ENCODE measurements around the gene CPLX3.
A peak's percentile ranks its signal among the peaks of the same experiment; 100 is the strongest.

Gene CPLX3

DNA sequence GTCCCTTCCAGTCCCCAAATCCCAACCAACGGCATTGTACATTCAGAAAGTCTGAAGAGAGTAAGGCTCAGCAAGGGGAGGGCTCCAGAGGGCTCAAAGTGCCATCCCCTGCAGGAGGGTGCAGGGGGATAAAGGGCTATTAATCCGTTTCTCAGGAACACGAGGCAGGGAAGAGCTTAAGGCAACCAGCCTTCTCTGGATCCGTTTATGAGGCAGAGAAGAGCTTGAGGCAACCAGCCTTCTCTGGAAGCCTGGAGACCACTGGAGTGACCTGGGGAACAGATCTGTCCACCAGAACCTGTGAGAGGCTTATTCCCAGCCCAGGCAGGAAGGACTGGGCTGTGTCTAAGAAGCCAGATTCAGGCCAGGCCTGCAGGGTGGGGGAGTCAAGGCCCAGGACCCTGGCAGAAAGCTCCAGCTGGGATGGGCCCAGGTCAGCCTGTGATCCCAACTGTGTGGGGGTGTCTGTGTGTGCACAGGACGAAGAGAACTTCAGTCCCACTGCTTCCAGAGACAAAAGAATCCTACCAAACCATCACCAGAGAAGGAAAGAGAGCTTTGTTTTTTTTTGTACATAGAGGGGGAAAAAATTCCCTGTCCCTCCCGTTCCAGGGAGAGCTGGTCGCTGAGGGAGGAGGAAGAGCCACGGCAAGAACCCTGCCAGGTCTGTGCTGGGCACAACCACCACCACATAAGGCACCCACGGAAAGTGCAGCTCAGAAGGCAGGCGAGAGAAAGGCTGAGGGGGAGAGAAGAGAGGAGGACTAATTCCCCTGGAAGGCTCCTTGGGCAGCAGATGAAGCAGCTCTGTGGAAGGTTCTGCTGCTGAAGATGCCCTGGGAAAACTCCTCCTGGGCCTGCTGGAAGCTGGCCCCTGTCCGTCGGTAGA lies 18.1 kb downstream of the CPLX3 start:
- DNase-seq (ENCODE audit: low read depth) = no peak

DNA sequence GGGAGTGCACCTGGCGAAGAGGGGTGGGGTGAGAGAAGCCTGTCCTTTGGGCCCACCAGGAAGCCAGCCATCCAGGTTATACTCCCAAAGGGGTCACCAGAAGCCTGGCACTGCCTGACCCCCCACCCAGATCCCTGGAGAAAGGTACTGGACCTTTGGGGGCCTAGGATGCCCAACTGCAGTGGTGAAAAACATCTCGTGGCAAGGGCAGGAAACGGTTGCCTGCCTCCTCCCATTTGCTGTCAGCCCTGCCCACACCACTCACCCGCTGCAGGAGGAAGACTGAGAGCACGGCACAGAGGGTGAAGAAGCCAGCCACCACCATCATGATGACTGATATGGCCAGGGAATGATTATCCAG lies 18.8 kb downstream of the CPLX3 start:
- DNase-seq (ENCODE audit: low read depth) = peak; percentile 58

DNA sequence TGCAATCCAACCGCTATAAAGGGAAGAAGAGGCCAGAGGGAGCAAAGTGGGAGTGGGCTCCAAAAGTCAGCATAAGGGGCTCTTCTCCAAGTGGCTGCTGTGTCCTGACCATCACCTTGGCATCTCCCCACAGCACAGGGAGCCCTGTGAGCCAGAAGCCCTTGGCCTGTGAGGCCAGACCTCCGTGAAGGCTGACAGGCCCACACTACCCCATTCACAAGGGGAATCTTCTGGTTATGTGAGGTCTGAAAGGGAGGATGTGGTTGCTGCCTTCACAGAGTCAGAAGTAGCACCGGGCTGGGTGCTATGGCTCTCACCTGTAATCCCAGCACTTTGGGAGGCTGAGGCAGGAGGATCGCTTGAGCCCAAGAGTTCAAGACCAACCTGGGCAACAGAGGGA lies 19.2 kb downstream of the CPLX3 start:
- DNase-seq (ENCODE audit: low read depth) = no peak

DNA sequence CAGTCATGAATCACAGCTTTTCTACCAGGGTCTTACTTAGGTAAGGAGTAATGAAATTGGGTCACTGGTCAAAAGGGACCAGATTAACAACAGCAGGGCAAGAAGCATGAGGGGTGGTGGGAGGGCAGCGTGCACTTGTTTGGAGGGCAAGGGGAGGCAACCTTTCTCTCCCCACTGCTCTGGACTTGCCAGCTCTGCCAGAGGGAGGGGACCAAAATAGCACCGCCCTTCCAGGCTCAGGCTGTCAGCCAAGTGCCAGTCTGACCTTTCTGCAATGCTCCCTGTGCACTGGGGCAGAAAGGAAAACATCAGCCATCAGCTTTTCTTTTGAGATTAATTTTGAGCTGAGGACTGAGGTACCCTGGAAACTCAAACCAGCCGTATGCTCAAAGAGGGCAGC lies 21.0 kb downstream of the CPLX3 start:
- no peak for DNase-seq (ENCODE audit: low read depth)

DNA sequence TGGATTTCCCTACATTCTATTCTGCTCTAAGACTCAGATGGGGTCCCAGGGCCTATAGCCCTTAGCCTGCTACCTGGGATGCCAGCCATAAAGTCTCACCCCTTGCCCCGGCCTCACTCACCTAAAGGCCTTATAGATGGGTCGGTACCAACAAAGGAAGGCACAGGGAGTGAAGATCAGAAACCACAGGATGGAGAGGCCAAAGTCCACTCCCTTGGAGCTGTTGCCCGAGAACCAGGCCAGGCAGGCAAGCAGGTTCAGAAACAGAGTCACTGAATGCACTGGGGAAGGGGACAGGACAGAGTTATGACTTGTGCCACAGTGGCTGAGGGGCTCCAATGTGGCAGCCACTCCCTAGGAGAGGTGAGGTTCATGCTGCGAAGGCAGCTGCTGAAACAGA lies 24.0 kb downstream of the CPLX3 start:
- DNase-seq (ENCODE audit: low read depth) = no peak

DNA sequence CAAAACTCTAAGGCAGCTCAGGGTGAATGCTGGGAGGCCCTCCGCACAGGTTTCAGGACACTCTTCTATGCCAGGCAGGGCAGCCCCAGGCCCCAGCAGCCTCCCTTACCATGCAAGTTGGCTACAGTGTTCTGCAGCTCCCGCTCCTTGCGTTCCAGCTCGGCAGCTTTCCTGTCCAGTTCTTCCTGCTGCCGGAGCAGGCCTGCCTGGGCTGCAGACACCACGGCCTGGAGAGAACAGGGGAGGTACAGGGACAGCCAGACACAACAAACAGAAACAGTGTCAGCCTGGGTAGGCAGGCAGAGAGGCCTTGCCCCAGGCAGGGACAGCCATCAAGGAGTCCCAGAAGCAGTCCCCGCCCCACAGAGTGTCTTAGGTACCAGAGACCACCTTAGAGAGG lies 25.5 kb downstream of the CPLX3 start:
- DNase-seq (ENCODE audit: low read depth) = no peak

DNA sequence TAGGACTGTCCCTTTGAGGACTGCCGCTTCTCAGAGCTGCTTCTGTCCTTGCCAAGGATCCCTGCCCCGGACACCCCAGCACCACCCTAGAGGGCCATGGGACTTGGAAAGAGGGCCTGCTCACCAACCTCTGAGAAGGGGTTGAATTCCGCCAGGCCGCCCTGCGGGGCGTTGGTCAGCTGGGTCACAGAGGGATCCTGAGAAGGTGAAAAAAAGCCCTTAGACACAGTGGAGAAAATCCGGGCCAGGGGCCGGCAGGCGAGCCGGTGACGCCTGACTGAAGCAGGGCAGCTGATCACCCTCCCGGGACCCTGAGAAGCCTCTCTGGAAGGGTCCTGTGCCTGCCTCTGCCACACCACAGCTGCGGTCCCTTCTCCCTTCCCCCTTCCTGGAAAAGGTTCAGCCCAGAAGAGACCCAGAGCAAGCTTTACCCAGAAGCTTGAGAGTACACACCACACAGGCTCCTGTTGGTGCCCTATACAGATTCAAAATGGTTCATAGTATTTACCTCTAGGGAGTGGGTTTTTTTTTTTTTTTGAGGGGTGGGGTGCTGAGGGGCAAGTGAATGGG lies 28.1 kb downstream of the CPLX3 start:
- no peak for DNase-seq (ENCODE audit: low read depth)

DNA sequence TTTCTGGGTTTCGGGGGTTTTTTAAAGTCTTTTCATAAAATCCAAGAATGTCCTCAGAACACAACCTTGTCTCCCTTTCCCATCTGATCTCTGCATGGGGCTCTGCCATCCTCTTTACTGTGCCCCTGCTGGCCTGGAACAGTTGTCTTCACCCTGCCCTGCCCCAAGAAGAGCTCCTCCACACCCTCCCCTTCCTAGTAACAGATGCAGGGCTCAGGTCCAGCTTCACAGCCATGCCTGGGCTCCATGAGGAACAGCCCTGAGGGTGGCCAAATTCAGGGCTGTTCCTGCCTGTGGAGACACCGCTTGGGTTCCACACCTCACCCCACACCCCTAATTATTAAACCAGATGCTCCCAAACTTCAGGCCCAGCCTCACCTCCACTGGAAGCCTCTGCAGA lies 29.4 kb downstream of the CPLX3 start:
- DNase-seq (ENCODE audit: low read depth) = no peak

DNA sequence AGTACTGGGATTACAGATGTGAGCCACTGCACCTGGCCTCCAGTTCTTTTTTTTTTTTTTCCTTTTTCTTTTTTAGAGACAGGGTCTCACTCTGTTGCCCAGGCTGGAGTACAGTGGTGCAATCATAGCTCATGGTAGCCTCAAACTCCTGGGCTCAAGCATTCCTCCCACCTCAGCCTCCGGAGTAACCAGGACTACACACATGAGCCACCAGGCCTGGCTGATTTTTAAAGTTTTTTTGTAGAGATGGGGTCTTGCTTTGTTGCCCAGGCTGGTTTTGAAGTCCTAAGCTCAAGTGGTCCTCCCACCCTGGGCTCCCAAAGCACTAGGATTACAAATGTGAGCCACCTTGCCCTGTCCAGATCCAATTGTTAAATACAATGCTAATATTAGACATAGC lies 30.1 kb downstream of the CPLX3 start:
- no peak for DNase-seq (ENCODE audit: low read depth)

DNA sequence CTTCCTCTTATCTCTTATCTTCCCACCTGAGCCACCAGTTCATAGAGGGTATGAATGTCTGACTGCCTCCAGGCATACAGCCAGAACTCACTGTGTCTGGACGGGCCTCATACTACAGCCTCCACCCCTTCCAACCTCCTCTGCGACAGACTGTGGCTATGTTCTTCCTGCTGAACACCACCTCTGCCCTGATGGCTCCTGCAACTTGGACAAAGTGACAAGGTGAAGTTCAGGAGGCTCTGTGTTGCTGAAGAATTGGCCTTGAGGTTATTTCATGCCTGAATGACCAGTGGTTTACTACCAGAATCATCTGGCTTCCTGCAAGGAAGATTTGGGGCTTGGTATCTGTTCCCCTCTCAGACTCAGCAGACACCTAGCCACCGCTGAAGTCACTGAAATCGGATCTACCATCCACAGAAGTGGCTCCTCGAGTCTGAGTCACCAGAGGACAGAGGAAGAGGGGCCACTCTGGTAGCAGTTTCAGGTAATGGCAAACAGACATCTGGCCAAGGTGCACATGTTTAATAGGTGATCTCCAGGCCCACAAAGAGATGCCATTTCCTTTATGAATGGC lies 30.7 kb downstream of the CPLX3 start:
- no peak for DNase-seq (ENCODE audit: low read depth)

DNA sequence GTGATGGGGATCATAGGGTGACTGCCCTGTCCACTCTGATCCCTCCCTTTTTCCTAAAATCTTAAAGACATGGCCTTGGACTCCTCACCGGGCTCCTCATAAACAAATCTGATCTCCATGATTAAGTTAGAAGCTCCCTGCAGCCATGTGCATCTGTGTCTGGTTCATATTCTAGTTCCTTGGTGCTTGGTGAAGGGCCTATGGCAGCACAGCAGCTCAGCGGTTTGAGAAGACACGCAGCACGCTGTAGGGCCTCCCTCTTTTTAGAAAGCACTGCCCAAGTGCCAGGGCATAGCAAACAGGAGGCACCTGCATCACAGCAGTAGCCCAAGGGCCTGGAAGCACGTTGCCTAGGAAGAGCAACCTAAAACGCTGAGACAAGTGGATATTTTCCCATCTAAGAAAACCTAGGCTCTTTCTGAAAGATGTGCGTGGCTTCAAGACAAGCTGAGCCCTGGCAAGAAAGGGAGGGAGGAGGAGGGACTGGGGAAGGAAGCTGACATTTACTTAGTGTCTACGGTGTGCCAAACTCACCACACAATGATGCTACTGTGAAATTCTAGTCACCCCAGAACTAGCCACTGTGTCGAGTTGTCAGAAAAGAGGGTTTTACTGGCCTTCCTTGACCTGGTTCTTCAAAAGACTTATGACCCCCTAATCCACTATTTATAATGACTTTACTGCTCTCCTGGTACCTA lies 31.4 kb downstream of the CPLX3 start:
- DNase-seq (ENCODE audit: low read depth) = no peak

DNA sequence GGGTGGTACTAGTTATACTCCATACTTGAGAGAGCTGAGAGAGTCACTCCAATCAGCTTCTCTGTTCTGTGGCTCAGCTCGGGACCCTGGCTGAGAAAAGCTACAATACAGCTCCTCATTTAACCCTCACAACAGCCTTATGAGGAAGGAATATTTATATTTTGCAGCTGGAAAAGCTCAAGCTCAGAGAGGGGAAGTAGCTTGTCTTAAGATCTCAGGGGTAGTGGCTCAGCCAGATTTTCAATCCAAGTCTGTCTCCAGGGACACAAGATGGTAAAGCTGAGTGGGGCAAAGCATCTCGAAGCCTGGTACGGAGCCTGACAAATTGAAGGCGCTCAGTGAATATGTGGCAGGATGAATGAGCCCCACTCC lies 31.9 kb downstream of the CPLX3 start:
- DNase-seq (ENCODE audit: low read depth) = no peak

DNA sequence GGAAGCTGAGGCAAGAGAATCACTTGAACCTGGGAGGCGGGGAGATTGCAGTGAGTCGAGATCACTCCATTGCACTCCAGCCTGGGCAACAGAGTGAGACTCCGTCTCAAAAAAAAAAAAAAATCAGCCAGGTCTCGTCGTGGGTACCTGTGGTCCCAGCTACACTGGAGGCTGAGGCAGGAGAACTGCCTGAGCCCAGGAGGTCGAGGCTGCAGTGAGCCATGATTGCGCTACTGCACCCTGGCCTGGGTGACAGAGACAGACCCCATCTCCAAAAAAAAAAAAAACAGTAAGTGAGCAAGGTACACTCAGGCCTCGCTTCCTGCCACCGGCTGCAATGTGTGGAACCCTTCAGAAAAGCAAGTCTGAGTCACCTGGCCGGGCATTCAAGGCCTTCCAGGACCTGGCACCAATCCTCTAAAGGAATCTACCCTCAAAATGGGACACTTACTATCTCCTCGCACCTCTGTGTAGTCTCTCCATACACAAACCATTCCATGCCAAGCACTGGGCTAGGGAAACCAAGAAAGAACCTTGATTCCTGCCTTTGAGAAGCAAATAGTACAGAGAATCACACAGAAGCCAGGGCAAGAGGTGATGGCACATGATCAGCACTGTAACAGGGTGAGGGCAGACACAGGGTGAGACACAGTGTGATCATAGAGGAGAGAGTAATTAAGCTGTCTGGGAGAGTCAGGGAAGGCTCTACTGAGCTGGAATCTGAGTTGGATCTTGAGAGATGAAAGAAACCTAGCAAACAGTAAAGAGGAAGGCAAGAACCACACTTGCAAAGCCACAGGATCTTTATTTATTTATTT lies 37.0 kb downstream of the CPLX3 start:
- no peak for DNase-seq (ENCODE audit: low read depth)

DNA sequence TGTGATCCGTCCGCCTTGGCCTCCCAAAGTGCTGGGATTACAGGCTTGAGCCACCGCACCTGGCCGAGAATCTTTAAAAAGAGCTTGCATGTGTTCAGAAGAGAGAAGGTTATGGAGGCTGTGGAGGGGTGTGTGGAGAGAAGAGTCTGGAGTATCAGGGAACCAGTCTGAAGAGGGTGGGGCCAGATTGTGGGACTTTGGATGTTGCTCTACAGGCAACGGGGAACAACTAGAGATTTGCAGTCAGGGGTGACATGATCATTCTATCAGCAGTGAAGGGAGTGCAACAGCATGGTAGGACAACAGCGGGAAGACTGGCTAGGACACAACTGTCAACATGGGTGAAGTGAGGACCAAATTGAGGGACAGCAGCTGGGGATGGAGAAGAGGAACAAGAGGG lies 37.9 kb downstream of the CPLX3 start:
- no peak for DNase-seq (ENCODE audit: low read depth)

DNA sequence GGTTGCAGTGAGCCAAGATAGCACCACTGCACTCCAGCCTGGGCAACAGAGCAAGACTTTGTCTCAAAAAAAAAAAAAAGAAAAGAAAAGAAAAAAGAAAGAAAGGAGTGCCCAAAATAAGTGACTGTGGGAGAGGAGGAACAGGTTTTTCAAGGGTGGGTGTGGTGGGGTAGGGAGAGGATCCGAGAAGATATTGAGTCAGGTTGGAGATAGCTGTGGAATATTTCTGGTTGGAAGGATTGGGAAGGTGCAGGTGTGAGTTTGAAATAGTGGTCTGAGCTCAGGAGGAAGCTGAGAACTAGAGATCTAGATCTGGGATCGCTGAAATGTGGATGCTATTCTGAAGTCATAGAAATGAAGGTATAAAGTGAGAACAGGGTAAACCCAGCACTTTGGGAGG lies 38.9 kb downstream of the CPLX3 start:
- DNase-seq (ENCODE audit: low read depth) = no peak

DNA sequence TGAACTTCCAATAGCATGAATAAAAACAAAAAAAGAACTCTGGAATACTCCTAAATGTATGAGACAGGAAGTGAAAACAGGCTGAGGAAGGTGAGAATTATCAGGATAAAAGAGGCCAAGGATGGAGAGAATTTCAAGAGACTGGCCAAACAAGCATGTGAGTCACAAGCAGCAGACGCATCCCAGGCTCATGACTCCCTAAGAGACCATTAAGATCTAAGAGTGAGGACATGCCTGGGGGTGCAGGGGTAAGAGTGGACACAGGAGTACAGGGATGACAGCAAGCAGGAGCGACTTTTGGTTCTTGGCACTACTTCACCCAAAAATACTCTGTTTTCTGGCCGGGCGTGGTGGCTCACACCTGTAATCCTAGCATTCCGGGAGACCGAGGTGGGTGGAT lies 39.7 kb downstream of the CPLX3 start:
- no peak for DNase-seq (ENCODE audit: low read depth)

DNA sequence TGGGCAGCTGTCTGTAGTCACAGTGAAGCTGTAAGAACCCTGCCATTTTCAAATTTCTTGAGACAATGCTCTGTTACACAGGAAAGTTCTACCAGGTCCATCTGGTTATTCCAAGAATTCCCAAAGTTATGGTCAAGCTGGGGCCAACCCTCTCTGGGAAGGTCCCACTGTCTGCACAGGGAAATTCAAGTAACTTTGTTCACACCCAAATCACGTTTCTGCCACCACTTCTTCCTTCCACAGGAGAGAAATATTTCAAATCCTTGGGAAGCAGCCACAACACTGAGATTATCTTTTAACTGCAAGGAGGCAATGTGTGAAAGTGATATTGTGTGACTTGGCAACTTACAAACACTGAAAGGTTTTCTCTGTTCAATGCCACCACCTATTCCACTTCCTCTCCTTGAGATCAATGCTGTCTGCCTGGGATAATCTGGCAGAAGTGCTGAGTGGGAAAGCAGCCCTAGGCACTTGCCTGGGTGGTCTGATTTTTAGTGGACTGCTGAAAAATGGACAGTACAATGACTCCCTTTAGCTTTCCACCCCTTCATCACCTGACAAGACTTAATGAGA lies 41.1 kb downstream of the CPLX3 start:
- no peak for DNase-seq (ENCODE audit: low read depth)

DNA sequence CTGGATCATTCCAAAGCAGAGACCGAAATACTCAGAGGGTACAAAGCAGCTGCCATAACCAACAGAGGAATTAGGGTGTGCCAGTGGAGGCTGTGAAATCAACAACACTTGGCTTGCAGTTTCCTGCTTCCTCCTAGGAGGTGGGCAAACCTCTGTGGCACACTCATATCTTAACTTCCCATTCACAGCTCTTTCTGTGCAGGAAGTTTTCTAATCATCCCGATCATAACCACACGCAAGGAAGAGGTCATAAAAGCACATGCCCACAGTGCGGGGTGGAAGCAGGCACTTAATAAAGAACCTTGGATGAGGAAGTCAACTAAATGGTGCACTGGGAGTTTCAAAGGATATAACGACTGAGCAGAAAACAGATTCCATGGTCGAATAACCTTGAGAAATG lies 41.6 kb downstream of the CPLX3 start:
- DNase-seq (ENCODE audit: low read depth) = peak; percentile 88

DNA sequence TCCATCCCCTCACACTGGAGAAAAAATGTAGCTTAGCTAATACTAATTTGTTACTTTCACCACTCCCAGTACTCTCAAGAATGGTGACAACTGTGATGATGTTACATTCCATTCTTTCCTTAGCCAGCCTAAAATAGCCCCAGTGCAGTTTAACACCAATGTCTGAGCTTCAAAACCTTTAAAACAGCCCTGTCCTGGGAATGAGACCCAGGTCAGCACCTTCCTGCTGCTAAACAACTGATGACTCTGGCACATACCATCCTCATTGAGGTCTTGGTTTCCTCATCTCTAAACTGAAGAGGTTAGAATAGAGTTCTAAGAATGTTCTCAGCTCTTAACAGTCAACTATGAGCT lies 42.9 kb downstream of the CPLX3 start:
- DNase-seq (ENCODE audit: low read depth) = no peak

DNA sequence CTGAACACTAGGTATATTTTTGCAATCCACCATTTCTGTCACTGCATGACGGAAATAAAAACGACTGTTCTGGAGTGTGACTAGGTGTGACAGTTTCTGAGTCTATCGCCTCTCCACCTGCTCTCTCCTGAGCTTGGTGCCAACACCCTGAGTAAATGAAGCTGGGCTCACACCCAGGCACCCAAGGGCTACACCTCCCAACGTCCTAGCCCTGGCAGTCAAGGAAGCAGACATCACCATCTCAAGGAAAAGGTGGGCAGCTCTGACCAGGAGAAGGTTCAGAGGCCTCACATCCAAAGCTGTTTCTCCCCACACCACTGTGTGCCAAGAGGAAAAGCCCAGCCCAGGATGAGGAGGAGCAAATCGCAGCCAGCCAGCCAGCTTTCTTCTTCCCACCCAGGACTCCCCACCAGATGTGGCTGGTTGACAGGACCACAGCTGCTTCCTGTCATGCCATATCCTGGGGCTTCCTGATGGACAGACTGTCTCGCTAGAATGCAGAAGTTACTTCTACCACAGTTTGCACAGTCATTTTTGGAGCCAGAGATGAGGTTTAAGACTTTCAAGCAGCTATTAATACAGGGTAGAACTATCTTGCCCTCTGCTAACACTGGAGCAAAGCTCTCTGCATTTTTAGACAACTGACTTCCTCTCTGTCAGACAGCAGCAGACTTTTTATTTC lies 43.4 kb downstream of the CPLX3 start:
- peak; percentile 95 for DNase-seq (ENCODE audit: low read depth)

DNA sequence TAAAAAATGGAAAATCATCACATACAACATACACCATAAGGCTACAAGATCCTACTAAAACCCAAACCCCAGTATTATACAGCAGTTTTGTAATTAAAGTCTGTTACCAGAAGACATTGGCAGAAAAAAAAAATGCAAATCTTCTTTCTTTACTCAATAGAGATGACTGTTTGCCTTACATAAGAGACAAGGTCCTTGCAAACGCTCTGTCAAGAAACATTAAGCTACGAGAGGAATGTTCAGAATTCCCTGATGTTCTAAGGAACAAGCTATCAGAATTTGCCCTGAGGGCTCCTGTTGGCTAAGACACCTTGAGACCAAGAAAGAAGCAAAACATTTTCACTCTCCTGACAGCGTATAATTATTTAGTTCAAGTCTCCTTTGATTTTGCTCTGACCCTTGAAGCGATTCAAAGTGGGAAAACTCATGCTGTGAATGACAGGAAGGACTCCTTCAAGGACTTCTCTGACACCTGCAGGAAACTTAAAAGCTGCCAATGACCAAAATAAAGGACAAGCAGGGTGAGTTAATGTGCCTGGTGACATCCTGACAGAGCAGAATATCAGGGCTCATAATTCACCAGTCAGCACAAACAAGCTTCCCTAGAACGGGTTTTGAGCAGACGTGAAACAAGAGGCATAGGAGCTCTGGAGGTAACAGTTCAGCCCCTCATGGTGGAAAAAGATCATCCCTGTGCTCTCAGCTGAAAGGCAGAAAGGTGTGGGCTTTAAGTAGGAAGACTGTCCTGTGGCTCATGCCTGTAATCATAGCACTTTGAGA lies 44.2 kb downstream of the CPLX3 start:
- no peak for DNase-seq (ENCODE audit: low read depth)

Data from CMK (cell line).